GM12864 (cell line): Measurements from ENCODE around the gene DCAF15.
"Not testable (repeated sequence)": the region's sequence is repeated elsewhere in the genome, so short reads cannot be mapped to it uniquely, and the experiment has no call there.

Experiments
- DNase-seq: peaks from one replicate; pipeline ENCODE4 v3.0.0-alpha.2; 2011; ENCODE audit warnings: low read depth
- H3K4me3 ChIP-seq: 2 replicates; pipeline ENCODE4 v1.5.1; 2011; ENCODE audit warnings: mild to moderate bottlenecking, low read depth, low read length, control low read depth
- TF ChIP-seq, protein P1 (sequence below): IDR thresholded peaks from 2 replicates; pipeline ENCODE4 v1.5.1; 2011; ENCODE audit warnings: low read depth, mild to moderate bottlenecking, moderate library complexity, low read length, control low read depth, inconsistent platforms; ENCODE audit errors: missing control alignments

DCAF15 gene

DNA sequence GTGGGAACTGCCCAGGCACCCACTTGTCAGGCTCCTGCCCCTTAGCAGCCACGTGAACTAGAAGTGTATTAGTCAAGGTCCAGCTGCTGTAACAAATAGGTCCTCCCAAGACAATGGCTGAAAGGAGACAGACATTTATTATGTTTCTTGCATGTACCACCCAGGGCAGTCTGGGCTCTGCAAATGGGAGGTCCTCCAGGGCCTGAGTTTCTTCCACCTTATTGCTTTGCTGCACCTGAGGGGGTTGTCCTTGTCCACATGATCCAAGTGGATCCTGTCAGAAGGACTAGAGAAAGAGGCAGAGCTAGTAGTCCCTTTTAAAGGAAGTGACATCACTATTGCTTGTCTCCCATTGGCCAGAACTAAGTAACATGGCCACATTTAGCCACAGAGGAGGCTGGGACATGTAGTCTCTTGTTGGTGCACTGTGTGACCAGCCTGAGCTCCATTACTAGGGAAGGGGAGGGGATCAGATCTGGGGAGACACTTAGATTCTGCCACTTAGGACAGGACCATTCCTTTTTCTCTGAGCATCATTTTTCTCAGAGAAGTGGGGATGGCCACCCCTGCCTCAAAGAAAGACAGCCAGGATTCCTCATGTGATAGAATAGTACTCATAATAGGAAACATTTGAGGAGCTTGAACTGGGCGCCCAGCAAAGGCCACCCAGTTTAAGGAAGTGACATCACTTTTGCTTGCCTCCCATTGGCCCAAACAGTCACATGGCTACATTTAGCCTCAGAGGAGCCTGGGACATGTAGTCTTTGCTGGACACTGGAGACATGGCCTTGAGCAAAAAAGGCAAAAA, 31.2 kb upstream of the DCAF15 start:
- peak; percentile 33 for DNase-seq
- TF ChIP-seq, protein P1, sequence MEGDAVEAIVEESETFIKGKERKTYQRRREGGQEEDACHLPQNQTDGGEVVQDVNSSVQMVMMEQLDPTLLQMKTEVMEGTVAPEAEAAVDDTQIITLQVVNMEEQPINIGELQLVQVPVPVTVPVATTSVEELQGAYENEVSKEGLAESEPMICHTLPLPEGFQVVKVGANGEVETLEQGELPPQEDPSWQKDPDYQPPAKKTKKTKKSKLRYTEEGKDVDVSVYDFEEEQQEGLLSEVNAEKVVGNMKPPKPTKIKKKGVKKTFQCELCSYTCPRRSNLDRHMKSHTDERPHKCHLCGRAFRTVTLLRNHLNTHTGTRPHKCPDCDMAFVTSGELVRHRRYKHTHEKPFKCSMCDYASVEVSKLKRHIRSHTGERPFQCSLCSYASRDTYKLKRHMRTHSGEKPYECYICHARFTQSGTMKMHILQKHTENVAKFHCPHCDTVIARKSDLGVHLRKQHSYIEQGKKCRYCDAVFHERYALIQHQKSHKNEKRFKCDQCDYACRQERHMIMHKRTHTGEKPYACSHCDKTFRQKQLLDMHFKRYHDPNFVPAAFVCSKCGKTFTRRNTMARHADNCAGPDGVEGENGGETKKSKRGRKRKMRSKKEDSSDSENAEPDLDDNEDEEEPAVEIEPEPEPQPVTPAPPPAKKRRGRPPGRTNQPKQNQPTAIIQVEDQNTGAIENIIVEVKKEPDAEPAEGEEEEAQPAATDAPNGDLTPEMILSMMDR: no peak
- H3K4me3 ChIP-seq: no peak overlapping the region

DNA sequence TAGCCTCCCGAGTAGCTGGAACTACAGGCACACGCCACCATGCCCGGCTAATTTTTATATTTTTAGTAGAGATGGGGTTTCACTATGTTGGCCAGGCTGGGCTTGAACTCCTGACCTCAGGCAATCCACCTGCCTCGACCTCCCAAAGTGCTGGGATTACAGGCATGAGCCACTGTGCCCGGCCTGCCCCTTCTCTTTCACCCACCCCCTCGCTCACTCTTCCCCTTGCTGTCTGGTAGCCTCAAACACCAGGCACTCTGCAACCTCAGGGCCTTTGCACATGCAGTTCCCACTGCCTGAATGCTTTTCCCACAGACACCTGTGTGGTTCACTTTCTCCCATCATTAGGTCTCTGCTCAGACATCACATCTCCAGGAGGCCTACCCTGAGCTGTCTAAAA, 30.2 kb upstream of the DCAF15 start:
- not testable (repeated sequence) for H3K4me3 ChIP-seq, DNase-seq

DNA sequence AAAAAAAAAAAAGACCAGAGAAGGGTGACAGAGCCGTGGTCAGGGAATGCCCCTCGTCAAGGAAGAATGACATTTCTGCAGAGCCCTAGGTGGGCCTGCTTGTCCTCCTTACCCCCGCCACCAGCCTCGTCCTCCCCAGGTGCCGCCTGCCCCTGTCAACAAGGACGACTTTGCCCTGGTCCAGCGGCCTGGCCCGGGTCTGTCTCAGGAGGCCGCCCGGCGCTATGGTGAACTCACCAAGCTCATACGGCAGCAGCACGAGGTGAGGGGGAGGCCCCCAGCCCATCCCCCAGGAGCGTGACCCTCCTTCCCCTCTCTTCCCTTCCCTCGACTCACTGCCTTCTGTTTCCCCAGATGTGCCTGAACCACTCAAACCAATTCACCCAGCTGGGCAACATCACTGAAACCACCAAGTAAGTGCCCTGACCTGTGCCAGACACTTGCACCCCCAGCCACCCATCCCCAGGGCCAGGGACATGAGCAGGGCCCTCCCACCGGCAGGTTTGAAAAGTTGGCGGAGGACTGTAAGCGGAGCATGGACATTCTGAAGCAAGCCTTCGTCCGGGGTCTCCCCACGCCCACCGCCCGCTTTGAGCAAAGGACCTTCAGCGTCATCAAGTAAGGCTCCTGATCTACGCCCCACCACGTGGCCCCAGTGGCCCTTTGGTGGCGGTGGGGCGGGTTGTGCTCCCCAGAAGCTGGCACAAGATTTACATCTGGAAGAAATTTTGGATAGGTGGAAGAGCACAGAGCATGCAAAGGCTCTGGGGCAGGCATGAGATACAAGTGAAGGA, 28.9 kb upstream of the DCAF15 start:
- TF ChIP-seq, protein P1: no peak
- H3K4me3 ChIP-seq: no peak overlapping the region
- DNase-seq: no peak

DNA sequence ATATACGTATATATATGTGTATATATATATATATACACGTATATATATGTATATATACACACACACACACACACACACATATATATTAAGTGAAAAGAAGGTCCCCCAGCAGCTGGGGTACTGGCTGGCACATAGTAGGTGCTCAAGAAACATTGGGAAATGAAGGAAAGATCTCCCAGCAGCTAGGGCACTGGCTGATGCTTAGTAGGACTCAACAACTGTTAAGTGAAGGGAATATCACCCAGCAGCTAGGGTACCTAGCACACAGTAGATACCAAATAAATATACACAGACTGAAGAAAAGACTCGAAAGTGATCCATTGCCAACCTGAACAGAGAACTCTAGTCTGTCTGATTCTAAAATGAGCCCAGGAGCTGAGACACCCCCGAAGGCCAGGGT, 26.3 kb upstream of the DCAF15 start:
- TF ChIP-seq, protein P1: no peak
- no peak for DNase-seq
- H3K4me3 ChIP-seq: no peak overlapping the region

DNA sequence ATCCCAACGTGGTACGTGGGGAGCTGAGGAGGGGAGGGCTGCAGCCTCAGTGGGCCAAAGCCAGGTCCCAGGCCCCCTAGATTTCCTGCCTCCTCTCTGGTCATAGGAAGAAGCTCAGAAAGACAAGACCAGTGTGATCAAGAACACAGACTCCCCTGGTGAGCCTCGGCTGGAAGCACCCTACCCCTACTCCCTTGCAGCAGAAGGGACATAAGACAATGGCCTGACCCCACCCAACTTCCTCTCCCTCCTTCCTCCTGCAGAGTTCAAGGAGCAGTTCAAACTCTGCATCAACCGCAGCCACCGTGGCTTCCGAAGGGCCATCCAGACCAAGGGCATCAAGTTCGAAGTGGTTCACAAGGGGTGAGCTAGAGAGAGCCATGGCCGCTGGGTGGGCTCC, 25.6 kb upstream of the DCAF15 start:
- TF ChIP-seq, protein P1: no peak
- DNase-seq: no peak
- no peak overlapping the region for H3K4me3 ChIP-seq

DNA sequence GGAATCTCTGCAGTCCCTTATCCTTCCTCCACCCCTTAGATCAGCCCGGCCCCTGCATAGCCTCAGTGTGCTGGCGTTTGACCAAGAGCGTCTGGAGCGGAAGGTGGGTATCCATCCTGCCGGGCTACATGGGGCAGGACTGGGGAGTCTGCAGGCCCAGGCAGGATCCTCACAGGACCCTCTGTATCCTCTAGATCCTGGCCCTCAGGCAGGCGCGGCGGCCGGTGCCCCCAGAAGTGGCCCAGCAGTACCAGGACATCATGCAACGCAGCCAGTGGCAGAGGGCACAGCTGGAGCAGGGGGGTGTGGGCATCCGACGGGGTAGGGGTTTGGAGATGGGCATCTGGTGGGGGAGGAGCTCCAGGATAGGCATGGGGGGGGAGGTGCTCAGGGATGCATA, 23.0 kb upstream of the DCAF15 start:
- no peak for DNase-seq
- TF ChIP-seq, protein P1: no peak
- no peak overlapping the region for H3K4me3 ChIP-seq

DNA sequence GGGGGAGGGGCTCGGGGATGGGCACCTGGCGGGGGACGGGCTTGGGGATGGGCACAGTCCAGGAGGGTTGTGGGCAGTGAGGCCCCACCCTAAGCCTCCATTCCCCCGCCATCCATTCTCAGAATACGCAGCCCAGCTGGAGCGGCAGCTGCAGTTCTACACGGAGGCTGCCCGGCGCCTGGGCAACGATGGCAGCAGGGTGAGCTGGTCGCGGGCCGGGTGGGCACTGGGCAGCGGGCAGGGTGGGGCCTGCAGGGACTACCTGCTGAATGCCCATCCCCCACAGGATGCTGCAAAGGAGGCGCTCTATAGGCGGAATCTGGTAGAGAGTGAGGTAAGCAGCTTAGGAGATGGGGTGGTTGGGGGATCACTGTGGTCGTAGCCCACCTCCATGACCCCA, 22.4 kb upstream of the DCAF15 start:
- DNase-seq: no peak
- TF ChIP-seq, protein P1: no peak
- H3K4me3 ChIP-seq: no peak overlapping the region
